Thyroid gland (tissue), 4 donors: ENCODE measurements around the gene MDM2. TPM values are rescaled to one million over a fixed set of nuclear protein-coding genes. Genes with fewer than 3 reads are reported as not detected.
"Not testable (repeated sequence)": the region's sequence is repeated elsewhere in the genome, so short reads cannot be mapped to it uniquely, and the experiment has no call there.

Experiments
- DNase-seq, 2 donors: peaks; one replicate each; pipeline ENCODE4 v3.0.0-alpha.2; 2019
- H3K27ac ChIP-seq, 3 donors: fragments of 200-600 bp; sonication (generic); 1 replicate in 2 of 3; 2 replicates in 1 of 3; pipeline ENCODE4 v1.5.1; 2016 to 2019; ENCODE audit warnings: mild to moderate bottlenecking in 1 of 3, moderate library complexity in 1 of 3
- H3K27me3 ChIP-seq: fragments of 200-600 bp; sonication (generic); one replicate; pipeline ENCODE4 v1.5.1; 2019
- H3K36me3 ChIP-seq, 2 donors: fragments of 200-600 bp; sonication (generic); one replicate each; pipeline ENCODE4 v1.5.1; 2016 to 2019
- H3K4me1 ChIP-seq, 2 donors: fragments of 200-600 bp; sonication (generic); one replicate each; pipeline ENCODE4 v1.5.1; 2017 to 2019
- H3K4me3 ChIP-seq, 3 donors: fragments of 200-600 bp; sonication (generic); replicated peaks in 1 of 3; 1 replicate in 2 of 3; 2 replicates in 1 of 3; pipeline ENCODE4 v1.5.1; 2016; ENCODE audit warnings: mild to moderate bottlenecking in 1 of 3
- H3K9me3 ChIP-seq: fragments of 200-600 bp; sonication (generic); one replicate; pipeline ENCODE4 v1.5.1; 2017
- POLR2A ChIP-seq, 2 donors: fragments of 450-650 bp; IDR thresholded peaks; one replicate each; pipeline ENCODE4 v1.6.1; 2017; ENCODE audit warnings: antibody characterized with exemption in 2 of 2, mild to moderate bottlenecking in 2 of 2, moderate library complexity in 1 of 2
- WGBS, 2 donors: methylation state at CpG; one replicate each; pipeline ENCODE4 v1.1.5; 2017; 5-methylcytosine and 5-hydroxymethylcytosine counted together
- intact Hi-C: fragments of 100-400 bp; cut with DNase I; formaldehyde crosslinking; loops from one replicate; pipeline ENCODE4 v1.15.1; 2023
- total RNA-seq, 4 donors: library from RNA; depleted of rRNA; stranded (reverse); fragments of >200 nt; gene quantifications; one replicate each; pipeline ENCODE4 v1.2.3, GENCODE V29; 2016
- TF ChIP-seq, protein P1 (sequence below), 6 experiments: fragments of 200-600 bp in 3 of 6; fragments of 450-650 bp in 3 of 6; sonication (generic) in 3 of 6; IDR thresholded peaks; one replicate each; pipeline ENCODE4 v1.5.1; 2016 to 2019; ENCODE audit warnings: antibody characterized with exemption in 6 of 6, mild to moderate bottlenecking in 2 of 6, inconsistent platforms in 1 of 6, moderate library complexity in 1 of 6

Gene MDM2
- total RNA-seq, 4 donors from 2014 or later: 56.7 to 124 (median 91.6) TPM

DNA sequence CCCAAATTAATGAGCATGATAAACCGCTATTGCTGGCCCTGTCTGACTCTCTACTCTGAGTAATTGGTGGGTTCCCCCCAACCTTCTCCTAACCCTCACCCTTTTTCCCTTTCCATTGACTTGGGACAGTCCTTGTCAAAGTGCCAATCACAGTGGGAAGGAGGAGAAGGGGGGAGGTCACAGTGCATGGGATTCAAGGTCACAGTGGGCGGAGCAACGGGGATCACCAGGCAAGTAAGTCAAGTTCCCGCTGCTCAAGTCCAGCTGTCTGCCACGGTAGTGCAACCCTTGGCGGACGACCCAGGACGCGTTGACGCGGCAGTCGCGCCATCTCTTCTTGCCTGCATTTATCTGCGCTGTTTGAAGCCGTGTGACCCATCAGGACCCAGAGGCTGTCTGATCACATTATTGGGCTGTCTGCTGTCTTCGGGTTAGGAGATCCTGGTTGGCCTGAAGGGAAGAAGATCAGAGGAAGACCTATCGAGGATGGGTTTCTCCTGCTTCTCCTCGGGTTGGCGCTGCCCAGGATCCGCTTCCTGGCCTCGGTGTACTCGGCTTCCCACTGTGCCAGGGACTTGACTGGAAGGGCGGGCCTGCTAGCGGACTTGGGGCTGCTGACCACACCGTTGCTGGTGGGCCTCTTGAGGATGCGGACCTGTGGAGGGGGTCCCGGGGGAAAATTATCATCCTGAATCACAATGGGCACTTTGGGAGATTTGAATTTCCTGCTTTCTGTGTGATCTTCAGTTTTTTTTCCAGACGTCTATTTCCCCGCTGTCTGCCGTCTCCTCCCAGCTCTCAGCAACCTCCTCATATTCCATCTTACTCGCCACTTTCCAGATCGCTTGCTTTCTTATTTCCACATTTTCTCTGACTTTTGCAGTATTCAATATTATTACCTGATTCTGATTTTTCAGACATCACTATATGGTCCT lies 3.1 kb upstream of the MDM2 start:
- Histone ChIP-seq H3K27ac (no peak overlapping the region), H3K4me3 (no peak overlapping the region), H3K9me3 (no peaks in the 10 kb centered on the region), H3K36me3 (no peaks in the 10 kb centered on the region), H3K27me3 (no peaks in the 10 kb centered on the region), H3K4me1 (peaks cover 0 to 5% of the 10 kb centered on the region in 2 donors)
- intact Hi-C loops: no loop called here
- whole genome bisulfite sequencing, 2 donors: 80 to 82% methylated on average over 32 of the region's 32 CpGs
- no peak for DNase-seq
- TF ChIP-seq, protein P1, sequence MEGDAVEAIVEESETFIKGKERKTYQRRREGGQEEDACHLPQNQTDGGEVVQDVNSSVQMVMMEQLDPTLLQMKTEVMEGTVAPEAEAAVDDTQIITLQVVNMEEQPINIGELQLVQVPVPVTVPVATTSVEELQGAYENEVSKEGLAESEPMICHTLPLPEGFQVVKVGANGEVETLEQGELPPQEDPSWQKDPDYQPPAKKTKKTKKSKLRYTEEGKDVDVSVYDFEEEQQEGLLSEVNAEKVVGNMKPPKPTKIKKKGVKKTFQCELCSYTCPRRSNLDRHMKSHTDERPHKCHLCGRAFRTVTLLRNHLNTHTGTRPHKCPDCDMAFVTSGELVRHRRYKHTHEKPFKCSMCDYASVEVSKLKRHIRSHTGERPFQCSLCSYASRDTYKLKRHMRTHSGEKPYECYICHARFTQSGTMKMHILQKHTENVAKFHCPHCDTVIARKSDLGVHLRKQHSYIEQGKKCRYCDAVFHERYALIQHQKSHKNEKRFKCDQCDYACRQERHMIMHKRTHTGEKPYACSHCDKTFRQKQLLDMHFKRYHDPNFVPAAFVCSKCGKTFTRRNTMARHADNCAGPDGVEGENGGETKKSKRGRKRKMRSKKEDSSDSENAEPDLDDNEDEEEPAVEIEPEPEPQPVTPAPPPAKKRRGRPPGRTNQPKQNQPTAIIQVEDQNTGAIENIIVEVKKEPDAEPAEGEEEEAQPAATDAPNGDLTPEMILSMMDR (IDR thresholded peaks at IDR 0.05): no peak
- TF ChIP-seq POLR2A (IDR thresholded peaks at IDR 0.05): no peak

- H3K9me3 ChIP-seq: no peaks in the 10 kb centered on the region
- no peaks in the 10 kb centered on the region for H3K27me3 ChIP-seq
- H3K4me3 ChIP-seq: no peak overlapping the region
- 90 to 91% methylated on average over 7 of the region's 7 CpGs for WGBS, 2 donors
- DNase-seq: no peak
- intact Hi-C loops: no loop called here
- H3K27ac ChIP-seq: no peak overlapping the region
- TF ChIP-seq, protein P1 (IDR thresholded peaks at IDR 0.05): no peak
- TF ChIP-seq POLR2A (IDR thresholded peaks at IDR 0.05): no peak
- no peaks in the 10 kb centered on the region for H3K36me3 ChIP-seq
- H3K4me1 ChIP-seq: peaks cover 2 to 5% of the 10 kb centered on the region in 2 donors
Observed at GRCh38 chr12:68805592-68806120, 2.3 kb upstream of the MDM2 start.

- Histone ChIP-seq H3K27me3 (no peaks in the 10 kb centered on the region), H3K36me3 (no peaks in the 10 kb centered on the region), H3K27ac (peak overlapping the region in 2 of 3 donors; percentile 99 to 100), H3K4me3 (no peak overlapping the region), H3K4me1 (peaks cover 5 to 6% of the 10 kb centered on the region in 2 donors), H3K9me3 (no peaks in the 10 kb centered on the region)
- intact Hi-C loops: no loop called here
- 88 to 90% methylated on average over 18 of the region's 18 CpGs for WGBS, 2 donors
- DNase-seq: no peak
- TF ChIP-seq POLR2A (IDR thresholded peaks at IDR 0.05): no peak
- TF ChIP-seq, protein P1 (IDR thresholded peaks at IDR 0.05): no peak
Observed at GRCh38 chr12:68806488-68807237, 1.3 kb upstream of the MDM2 start.

- peak; percentile 56 to 61 for DNase-seq
- H3K9me3 ChIP-seq, intact Hi-C loops, H3K27me3 ChIP-seq, H3K4me1 ChIP-seq, H3K36me3 ChIP-seq: not testable (repeated sequence)
- peak overlapping the region; percentile 99 to 100 (median 99) for H3K27ac ChIP-seq
- 8 to 12% methylated on average over 10 of the region's 10 CpGs for whole genome bisulfite sequencing, 2 donors
- peak overlapping the region in 2 of 3 donors; percentile 91 to 97 for H3K4me3 ChIP-seq
Observed at GRCh38 chr12:68807274-68807575, 752 bp upstream of the MDM2 start.

DNA sequence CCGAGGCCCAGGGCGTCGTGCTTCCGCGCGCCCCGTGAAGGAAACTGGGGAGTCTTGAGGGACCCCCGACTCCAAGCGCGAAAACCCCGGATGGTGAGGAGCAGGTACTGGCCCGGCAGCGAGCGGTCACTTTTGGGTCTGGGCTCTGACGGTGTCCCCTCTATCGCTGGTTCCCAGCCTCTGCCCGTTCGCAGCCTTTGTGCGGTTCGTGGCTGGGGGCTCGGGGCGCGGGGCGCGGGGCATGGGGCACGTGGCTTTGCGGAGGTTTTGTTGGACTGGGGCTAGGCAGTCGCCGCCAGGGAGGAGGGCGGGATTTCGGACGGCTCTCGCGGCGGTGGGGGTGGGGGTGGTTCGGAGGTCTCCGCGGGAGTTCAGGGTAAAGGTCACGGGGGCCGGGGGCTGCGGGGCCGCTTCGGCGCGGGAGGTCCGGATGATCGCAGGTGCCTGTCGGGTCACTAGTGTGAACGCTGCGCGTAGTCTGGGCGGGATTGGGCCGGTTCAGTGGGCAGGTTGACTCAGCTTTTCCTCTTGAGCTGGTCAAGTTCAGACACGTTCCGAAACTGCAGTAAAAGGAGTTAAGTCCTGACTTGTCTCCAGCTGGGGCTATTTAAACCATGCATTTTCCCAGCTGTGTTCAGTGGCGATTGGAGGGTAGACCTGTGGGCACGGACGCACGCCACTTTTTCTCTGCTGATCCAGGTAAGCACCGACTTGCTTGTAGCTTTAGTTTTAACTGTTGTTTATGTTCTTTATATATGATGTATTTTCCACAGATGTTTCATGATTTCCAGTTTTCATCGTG lies 612 bp downstream of the MDM2 start:
- 0% methylated on average over 9 to 10 of the region's 61 CpGs for WGBS, 2 donors
- peak; percentile 86 to 87 for DNase-seq
- intact Hi-C loops: no loop called here

More for the DNA sequence above, 612 bp downstream of the MDM2 start:
- Histone ChIP-seq H3K4me1 (peaks cover 5 to 6% of the 10 kb centered on the region in 2 donors), H3K27ac (peak overlapping the region; percentile 99 to 100 (median 99)), H3K9me3 (no peaks in the 10 kb centered on the region), H3K4me3 (peak overlapping the region; percentile 71 to 97 (median 91)), H3K27me3 (no peaks in the 10 kb centered on the region), H3K36me3 (peaks cover 0 to 2% of the 10 kb centered on the region in 2 donors)
- TF ChIP-seq, protein P1 (IDR thresholded peaks at IDR 0.05): peak in 1 of 6 experiments; percentile 1
- TF ChIP-seq POLR2A (IDR thresholded peaks at IDR 0.05): peak in 1 of 2 donors; percentile 76
